Retinal pigment epithelial cell (primary cell): ENCODE data around the gene ARL6.

Source experiments
- DNase-seq: peaks from one replicate; pipeline ENCODE4 v3.0.0-alpha.2; 2010; ENCODE audit warnings: low read depth
- H3K4me3 ChIP-seq: 2 replicates; pipeline ENCODE4 v1.5.1; 2011; ENCODE audit warnings: mild to moderate bottlenecking, low read length, control low read depth, moderate library complexity
- CTCF ChIP-seq: conservative IDR thresholded peaks from 2 replicates; pipeline ENCODE4 v1.5.1; 2011; ENCODE audit warnings: low read depth, low read length, control low read depth, inconsistent platforms

Gene ARL6

GRCh38 chr3:97742036-97742435, 22.5 kb upstream of the ARL6 start:
- H3K4me3 ChIP-seq, result no peak overlapping the region
- no peak for TF ChIP-seq CTCF
- DNase-seq, result no peak

GRCh38 chr3:97744289-97744688, 20.3 kb upstream of the ARL6 start:
- no peak for DNase-seq
- no peak overlapping the region for H3K4me3 ChIP-seq

DNA sequence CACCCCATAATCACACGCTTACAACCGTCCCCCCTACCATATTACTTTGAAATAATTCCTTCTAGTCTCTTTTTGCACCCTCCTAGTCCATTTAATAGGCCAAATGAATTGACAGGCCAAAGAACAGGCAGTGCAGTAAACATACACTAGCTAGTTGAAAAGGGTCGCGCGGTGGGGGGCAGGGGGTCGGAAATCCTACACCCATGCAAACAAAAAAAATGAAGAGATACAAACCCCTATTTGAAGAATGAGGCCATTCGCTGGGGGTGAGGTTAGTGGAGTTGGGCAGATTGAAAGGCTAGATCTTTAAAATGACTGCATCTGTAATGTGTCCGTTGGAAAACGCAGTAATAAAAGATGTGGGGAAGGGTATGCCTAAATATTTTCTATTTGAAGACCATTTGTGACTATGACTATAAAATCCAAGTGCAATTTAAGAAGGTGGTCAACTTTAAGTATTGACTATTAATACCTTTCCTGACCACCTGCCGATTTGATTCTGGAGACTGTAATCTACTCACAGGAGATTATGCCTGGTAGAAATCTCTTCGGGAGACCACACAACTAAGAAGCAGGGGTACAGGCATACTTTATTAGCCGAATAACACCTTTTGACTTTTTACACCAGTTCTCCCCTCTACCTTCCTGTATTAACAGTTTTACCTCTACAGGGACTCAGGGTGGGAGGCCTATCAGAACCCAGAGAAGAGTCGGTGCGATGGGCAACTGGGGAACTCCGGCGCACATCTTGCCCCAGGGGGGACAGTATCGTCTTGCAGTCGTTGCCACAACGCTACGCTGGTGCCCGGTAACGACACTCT, 762 bp upstream of the ARL6 start:
- H3K4me3 ChIP-seq, result peak overlapping the region; percentile 96
- no peak for DNase-seq
- TF ChIP-seq CTCF, result no peak

More at GRCh38 chr3:97744289-97744688, 20.3 kb upstream of the ARL6 start:
- TF ChIP-seq CTCF, result no peak

DNA sequence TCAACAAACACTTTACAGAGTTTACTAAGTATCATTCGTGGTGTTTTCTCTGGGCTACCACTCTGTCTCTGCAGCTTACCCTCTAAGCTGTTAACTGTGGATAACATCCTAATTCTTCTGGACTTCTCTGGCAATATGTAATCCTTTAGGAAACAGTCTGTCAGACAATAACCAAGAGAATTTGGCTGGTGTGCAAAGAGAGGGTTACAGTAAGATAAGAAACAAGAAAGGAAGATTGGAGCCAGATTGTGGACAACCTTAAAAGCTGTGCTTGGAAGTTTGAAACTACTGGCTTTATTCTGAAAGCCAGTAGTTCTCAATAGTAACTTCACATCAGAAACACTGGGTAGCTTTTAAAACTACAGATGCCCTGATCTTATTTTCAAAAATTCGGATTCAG, 778 bp downstream of the ARL6 start:
- TF ChIP-seq CTCF, result no peak
- H3K4me3 ChIP-seq, result peak overlapping the region; percentile 96
- no peak for DNase-seq

GRCh38 chr3:97772926-97773325, 8.4 kb downstream of the ARL6 start:
- no peak overlapping the region for H3K4me3 ChIP-seq
- no peak for TF ChIP-seq CTCF

GRCh38 chr3:97778152-97778551, 13.6 kb downstream of the ARL6 start:
- H3K4me3 ChIP-seq, result no peak overlapping the region
- TF ChIP-seq CTCF, result no peak

More at GRCh38 chr3:97772926-97773325, 8.4 kb downstream of the ARL6 start:
- DNase-seq, result no peak

DNA sequence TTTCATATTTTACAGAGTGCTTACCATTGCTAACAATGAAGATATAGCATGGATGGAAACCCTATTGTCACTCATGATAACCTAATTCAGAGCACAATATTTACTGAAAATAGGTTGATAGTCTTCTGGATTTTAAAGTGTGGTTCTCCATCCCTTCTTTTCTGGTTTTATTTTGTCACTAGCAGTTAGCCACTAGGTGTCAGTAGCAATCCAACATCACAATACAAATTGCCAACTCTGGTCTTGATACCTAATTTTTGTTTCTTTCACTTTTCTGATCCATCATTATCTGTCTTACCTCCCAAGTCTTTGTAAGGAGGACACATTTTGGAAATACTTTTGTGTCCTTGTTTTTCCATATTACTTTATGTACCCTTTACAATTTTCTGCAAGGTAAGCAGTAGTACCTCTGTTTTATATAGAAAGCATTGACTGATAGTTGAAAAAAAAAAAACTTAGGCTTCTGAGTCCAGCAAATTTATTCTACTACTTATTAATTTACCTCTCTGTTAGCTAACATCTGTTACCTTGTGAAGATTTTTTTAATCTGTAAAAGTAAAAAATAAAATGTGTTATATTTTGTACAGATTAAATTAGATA, 29.0 kb downstream of the ARL6 start:
- TF ChIP-seq CTCF, result peak; percentile 72
- no peak overlapping the region for H3K4me3 ChIP-seq
- DNase-seq, result peak; percentile 13

More at GRCh38 chr3:97778152-97778551, 13.6 kb downstream of the ARL6 start:
- DNase-seq, result no peak
